HG02678 (cell line): ENCODE data around the gene CYP2A7.
"Not testable (repeated sequence)": the region's sequence is repeated elsewhere in the genome, so short reads cannot be mapped to it uniquely, and the experiment has no call there.

Experiments used
- ATAC-seq: cut with Tn5 transposase; IDR thresholded peaks from one replicate; pipeline ENCODE4 v1.9.1; 2021; ENCODE audit warnings: mild to moderate bottlenecking, moderate library complexity; ENCODE audit not compliant: unreplicated experiment

CYP2A7 gene

DNA sequence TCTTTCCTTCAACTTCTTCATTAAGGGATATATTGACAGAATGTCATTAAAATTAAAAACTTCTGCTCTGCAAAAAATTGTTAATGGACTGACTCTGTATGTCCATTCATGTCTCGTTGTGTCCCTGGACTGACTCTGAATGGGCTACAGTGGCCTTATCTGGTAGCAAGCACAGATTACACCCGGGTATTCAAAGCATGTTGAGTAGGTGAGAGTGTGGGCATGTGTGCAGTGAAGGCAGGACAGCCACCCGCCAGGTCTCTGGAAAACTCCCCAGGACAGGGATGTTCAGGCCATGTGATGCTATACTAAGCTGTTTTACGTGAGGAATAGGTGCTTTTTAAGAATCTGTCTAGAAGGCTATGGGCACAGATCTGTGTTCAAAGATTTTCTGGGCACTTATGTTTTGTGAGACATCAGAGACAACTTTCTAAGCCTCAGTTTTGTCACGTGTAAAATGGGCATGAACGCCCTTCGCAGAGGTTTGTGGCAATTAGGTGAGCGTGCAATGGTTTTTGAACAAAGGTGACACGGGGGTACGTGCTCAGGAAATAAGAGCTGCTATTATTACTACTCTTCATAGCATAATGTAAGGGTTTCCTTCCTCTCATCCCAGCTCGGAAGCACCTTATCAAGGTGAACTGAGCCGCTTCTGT is 38.9 kb downstream of the CYP2A7 start:
- ATAC-seq: not testable (repeated sequence)

- not testable (repeated sequence) for ATAC-seq
Measured at GRCh38 chr19:40842012-40842411, 40.0 kb downstream of the CYP2A7 start.

- ATAC-seq: not testable (repeated sequence)
Measured at GRCh38 chr19:40838477-40838876, 43.6 kb downstream of the CYP2A7 start.

- no peak for ATAC-seq
Measured at GRCh38 chr19:40836754-40837429, 45.1 kb downstream of the CYP2A7 start.

GRCh38 chr19:40833728-40834533 is 48.1 kb downstream of the CYP2A7 start:
- ATAC-seq: not testable (repeated sequence)

GRCh38 chr19:40832431-40832790 is 49.6 kb downstream of the CYP2A7 start:
- ATAC-seq: not testable (repeated sequence)

GRCh38 chr19:40831502-40832430 is 50.3 kb downstream of the CYP2A7 start:
- ATAC-seq: no peak

- ATAC-seq: not testable (repeated sequence)
Measured at GRCh38 chr19:40830741-40831140, 51.3 kb downstream of the CYP2A7 start.

- ATAC-seq: no peak
Measured at GRCh38 chr19:40829205-40829604, 52.8 kb downstream of the CYP2A7 start.

DNA sequence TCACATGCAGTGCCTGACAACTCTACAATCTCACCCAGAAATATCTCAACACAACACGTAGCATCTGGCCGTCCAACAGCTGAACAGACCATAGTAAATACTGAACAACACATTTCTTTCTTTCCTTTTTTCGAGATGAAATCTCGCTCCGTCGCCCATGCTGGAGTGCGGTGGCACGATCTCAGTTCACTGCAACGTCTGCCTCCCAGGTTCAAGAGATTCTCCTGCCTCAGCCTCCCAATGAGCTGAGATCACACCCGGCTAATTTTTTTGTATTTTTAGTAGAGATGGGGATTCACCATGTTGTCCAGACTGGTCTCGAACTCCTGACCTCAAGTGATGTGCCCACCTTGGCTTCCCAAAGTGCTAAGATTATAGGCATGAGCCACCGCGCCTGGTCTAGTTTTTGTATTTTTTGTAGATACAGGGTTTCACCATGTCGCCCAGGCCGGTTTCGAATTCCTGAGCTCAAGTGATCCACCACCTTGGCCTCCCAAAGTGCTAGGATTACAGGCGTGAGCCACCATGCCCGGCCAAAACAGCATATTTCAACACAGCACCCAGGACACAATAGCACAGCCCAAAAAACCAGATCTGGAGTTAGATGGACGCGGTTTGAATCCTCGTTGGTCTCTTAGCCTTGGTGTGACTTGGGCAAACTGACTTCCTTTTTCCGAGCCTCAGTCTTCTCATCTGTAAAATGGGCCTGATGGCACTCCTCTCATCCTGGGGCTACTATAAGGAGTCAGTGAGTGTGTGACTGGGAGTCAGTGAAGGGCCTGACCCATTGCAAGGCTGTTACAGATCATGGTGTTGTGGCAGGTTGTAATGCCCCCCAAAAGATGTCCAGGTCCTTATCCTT is 54.4 kb downstream of the CYP2A7 start:
- no peak for ATAC-seq

- not testable (repeated sequence) for ATAC-seq
Measured at GRCh38 chr19:40826699-40827385, 55.2 kb downstream of the CYP2A7 start.

DNA sequence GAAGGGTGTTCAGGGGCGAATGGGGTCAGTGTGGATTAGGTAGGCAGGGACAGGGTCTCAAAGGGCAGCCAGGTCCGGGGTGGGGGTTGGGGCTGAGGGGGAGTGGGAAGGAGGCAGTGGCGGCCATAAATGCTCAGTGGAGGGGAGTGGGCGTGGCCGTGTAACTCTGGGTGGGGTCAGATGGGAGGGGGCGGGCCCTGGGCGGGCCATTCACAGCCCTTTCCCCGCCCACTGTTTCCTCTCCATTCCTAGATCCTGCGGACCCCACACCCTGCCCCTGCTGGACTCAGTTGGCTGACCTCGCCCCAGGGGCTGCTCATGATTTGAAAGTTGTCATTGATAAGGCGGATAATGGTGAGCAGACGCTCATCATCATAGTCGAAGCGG is 55.7 kb downstream of the CYP2A7 start:
- ATAC-seq: not testable (repeated sequence)

DNA sequence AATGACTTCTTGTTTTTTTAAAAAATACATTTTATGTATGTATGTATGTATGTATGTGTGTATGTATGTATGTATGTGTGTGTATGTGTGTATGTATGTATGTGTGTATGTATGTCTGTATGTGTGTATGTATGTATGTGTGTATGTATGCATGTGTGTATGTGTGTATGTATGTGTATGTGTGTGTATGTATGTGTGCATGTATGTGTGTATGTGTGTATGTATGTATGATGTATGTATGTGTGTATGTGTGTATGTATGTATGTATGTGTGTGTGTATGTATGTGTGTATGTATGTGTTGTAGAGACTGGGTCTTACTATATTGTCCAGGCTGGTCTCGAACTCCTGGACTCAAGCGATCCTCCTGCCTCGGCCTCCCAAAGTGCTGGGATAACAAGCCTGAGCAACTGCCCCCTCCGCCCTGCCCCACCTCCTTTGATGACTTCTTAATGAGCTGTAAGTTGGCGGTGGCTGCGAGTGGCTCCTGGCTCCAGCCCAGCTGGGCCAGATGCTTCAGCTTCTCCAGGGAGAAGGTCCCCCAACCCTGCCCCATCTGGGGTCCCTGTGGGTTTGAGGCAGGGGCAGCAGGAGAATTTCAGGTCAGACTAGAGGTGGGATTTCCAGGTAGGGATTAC is 56.5 kb downstream of the CYP2A7 start:
- not testable (repeated sequence) for ATAC-seq
